ENCODE measurements around the gene ITGAX. TPM values are rescaled to one million over a fixed set of nuclear protein-coding genes. Genes with fewer than 3 reads are reported as not detected.

The ITGAX gene
- total and polyA plus RNA-seq, 4 donors, result 38.1 to 148 (median 113) TPM

- DNase-seq (no peak), ATAC-seq (ENCODE audit: insufficient read depth, low FRiP score) (no peak)
- TF ChIP-seq CTCF (IDR thresholded peaks at IDR 0.05; ENCODE audit: control extremely low read depth, extremely low read depth), result no peak
- Histone ChIP-seq H3K9ac (ENCODE audit: insufficient read depth in 1 of 2, low read length in 2 of 2) (no peak overlapping the region), H3K27ac (ENCODE audit: low read depth in 1 of 2, low read length in 1 of 2) (no peak overlapping the region), H3K9me3 (ENCODE audit: control insufficient read depth in 4 of 4, insufficient read depth in 3 of 4, low read length in 3 of 4) (peaks cover 0 to 15% (median 1%) of the 10 kb centered on the region in 4 donors), H3K4me3 (no peak overlapping the region), H3K27me3 (ENCODE audit: control insufficient read depth in 3 of 3, insufficient read depth in 3 of 3, low read length in 2 of 3) (no peaks in the 10 kb centered on the region), H3K4me1 (ENCODE audit: control insufficient read depth in 5 of 5, insufficient read depth in 5 of 5, low read length in 5 of 5) (no peaks in the 10 kb centered on the region), H3K36me3 (ENCODE audit: control insufficient read depth in 4 of 4, insufficient read depth in 4 of 4, low read length in 4 of 4) (peaks cover 0 to 7% (median 0%) of the 10 kb centered on the region in 4 donors)
- 83 to 87% methylated on average over 8 of the region's 8 CpGs for WGBS, 2 donors
These were observed 21.7 kb downstream of the ITGAX start for GRCh38 chr16:31376705-31377104.

GRCh38 chr16:31377210-31377903 is 22.4 kb downstream of the ITGAX start:
- no peaks in the 10 kb centered on the region for H3K4me1 ChIP-seq (ENCODE audit: control insufficient read depth in 5 of 5, insufficient read depth in 5 of 5, low read length in 5 of 5)
- H3K27me3 ChIP-seq (ENCODE audit: control insufficient read depth in 3 of 3, insufficient read depth in 3 of 3, low read length in 2 of 3), result no peaks in the 10 kb centered on the region
- peaks cover 0 to 15% (median 1%) of the 10 kb centered on the region in 4 donors for H3K9me3 ChIP-seq (ENCODE audit: control insufficient read depth in 4 of 4, insufficient read depth in 3 of 4, low read length in 3 of 4)
- WGBS, 2 donors, result 70 to 82% methylated on average over 7 of the region's 7 CpGs
- DNase-seq (no peak), ATAC-seq (ENCODE audit: insufficient read depth, low FRiP score) (no peak)
- no peak for TF ChIP-seq CTCF (IDR thresholded peaks at IDR 0.05; ENCODE audit: control extremely low read depth, extremely low read depth)
- H3K36me3 ChIP-seq (ENCODE audit: control insufficient read depth in 4 of 4, insufficient read depth in 4 of 4, low read length in 4 of 4), result peaks cover 0 to 7% (median 0%) of the 10 kb centered on the region in 4 donors
- no peak overlapping the region for H3K27ac ChIP-seq (ENCODE audit: low read depth in 1 of 2, low read length in 1 of 2)
- H3K4me3 ChIP-seq, result no peak overlapping the region
- H3K9ac ChIP-seq (ENCODE audit: insufficient read depth in 1 of 2, low read length in 2 of 2), result no peak overlapping the region

GRCh38 chr16:31380201-31380600 is 25.2 kb downstream of the ITGAX start:
- peaks cover 0 to 8% (median under 1%) of the 10 kb centered on the region in 4 donors for H3K9me3 ChIP-seq (ENCODE audit: control insufficient read depth in 4 of 4, insufficient read depth in 3 of 4, low read length in 3 of 4)
- 73 to 79% methylated on average over 11 to 12 of the region's 12 CpGs for WGBS, 2 donors
- H3K4me3 ChIP-seq, result no peak overlapping the region
- H3K36me3 ChIP-seq (ENCODE audit: control insufficient read depth in 4 of 4, insufficient read depth in 4 of 4, low read length in 4 of 4), result peaks cover 0 to 7% (median 0%) of the 10 kb centered on the region in 4 donors
- DNase-seq (no peak), ATAC-seq (ENCODE audit: insufficient read depth, low FRiP score) (no peak)
- H3K27ac ChIP-seq (ENCODE audit: low read depth in 1 of 2, low read length in 1 of 2), result no peak overlapping the region
- no peak for TF ChIP-seq CTCF (IDR thresholded peaks at IDR 0.05; ENCODE audit: control extremely low read depth, extremely low read depth)
- H3K9ac ChIP-seq (ENCODE audit: insufficient read depth in 1 of 2, low read length in 2 of 2), result no peak overlapping the region
- H3K4me1 ChIP-seq (ENCODE audit: control insufficient read depth in 5 of 5, insufficient read depth in 5 of 5, low read length in 5 of 5), result peaks cover 0 to 1% (median 0%) of the 10 kb centered on the region in 5 donors
- no peaks in the 10 kb centered on the region for H3K27me3 ChIP-seq (ENCODE audit: control insufficient read depth in 3 of 3, insufficient read depth in 3 of 3, low read length in 2 of 3)
